HG02840 (cell line): ENCODE measurements around the gene CP.
A peak's percentile ranks its signal among the peaks of the same experiment; 100 is the strongest.
"Not testable (repeated sequence)": the region's sequence is repeated elsewhere in the genome, so short reads cannot be mapped to it uniquely, and the experiment has no call there.

Source experiments
- ATAC-seq: cut with Tn5 transposase; IDR thresholded peaks from one replicate; pipeline ENCODE4 v1.9.1; 2021; ENCODE audit warnings: mild to moderate bottlenecking, moderate library complexity, moderate number of reproducible peaks; ENCODE audit not compliant: unreplicated experiment, low FRiP score

Gene CP

GRCh38 chr3:149221783-149222517, at the start of gene CP:
TSS of gene CP (minus strand) at chr3:149221829. CDS start at chr3:149221792, 37 bp downstream.
- no peak for ATAC-seq

- no peak for ATAC-seq
These were observed 48.6 kb upstream of the CP start for GRCh38 chr3:149270180-149270579.

GRCh38 chr3:149269687-149270086, 48.1 kb upstream of the CP start:
- ATAC-seq, result no peak

GRCh38 chr3:149267565-149267964, 45.9 kb upstream of the CP start:
- ATAC-seq, result no peak

GRCh38 chr3:149266736-149267135, 45.1 kb upstream of the CP start:
- ATAC-seq, result no peak

- no peak for ATAC-seq
These were observed 42.2 kb upstream of the CP start for GRCh38 chr3:149263856-149264255.

GRCh38 chr3:149258714-149259113, 37.1 kb upstream of the CP start:
- no peak for ATAC-seq

- no peak for ATAC-seq
These were observed 36.7 kb upstream of the CP start for GRCh38 chr3:149258298-149258697.

- ATAC-seq, result no peak
These were observed 30.6 kb upstream of the CP start for GRCh38 chr3:149252272-149252671.

- no peak for ATAC-seq
These were observed 29.6 kb upstream of the CP start for GRCh38 chr3:149251186-149251585.

- peak; percentile 73 for ATAC-seq
These were observed 26.5 kb upstream of the CP start for GRCh38 chr3:149247929-149248691.

GRCh38 chr3:149247008-149247710, 25.5 kb upstream of the CP start:
- no peak for ATAC-seq

- peak; percentile 65 for ATAC-seq
These were observed 24.3 kb upstream of the CP start for GRCh38 chr3:149245738-149246451.

- ATAC-seq, result no peak
These were observed 21.9 kb upstream of the CP start for GRCh38 chr3:149243540-149243939.

GRCh38 chr3:149239357-149239936, 17.8 kb upstream of the CP start:
- ATAC-seq, result no peak

GRCh38 chr3:149238268-149238667, 16.6 kb upstream of the CP start:
- ATAC-seq, result not testable (repeated sequence)

GRCh38 chr3:149235599-149236424, 14.2 kb upstream of the CP start:
- no peak for ATAC-seq

GRCh38 chr3:149234671-149235245, 13.1 kb upstream of the CP start:
- ATAC-seq, result no peak

- no peak for ATAC-seq
These were observed 11.7 kb upstream of the CP start for GRCh38 chr3:149233323-149233722.
